D341Med (cell line): Measurements from ENCODE around the gene CHD8.
"Not testable (repeated sequence)": the region's sequence is repeated elsewhere in the genome, so short reads cannot be mapped to it uniquely, and the experiment has no call there.

Experiments used
- DNase-seq: peaks from one replicate; pipeline ENCODE4 v3.0.0; 2012; ENCODE audit warnings: low spot score

Gene CHD8

GRCh38 chr14:21455912-21456667, at the start of gene CHD8:
Gene CHD8, minus strand, starts transcription at chr14:21456123. Its CDS starts 24,480 bp downstream, at chr14:21431643.
- DNase-seq: peak; percentile 97

- DNase-seq: no peak
Observed at GRCh38 chr14:21505012-21505553, 49.2 kb upstream of the CHD8 start.

GRCh38 chr14:21503376-21503775, 47.5 kb upstream of the CHD8 start:
- no peak for DNase-seq

DNA sequence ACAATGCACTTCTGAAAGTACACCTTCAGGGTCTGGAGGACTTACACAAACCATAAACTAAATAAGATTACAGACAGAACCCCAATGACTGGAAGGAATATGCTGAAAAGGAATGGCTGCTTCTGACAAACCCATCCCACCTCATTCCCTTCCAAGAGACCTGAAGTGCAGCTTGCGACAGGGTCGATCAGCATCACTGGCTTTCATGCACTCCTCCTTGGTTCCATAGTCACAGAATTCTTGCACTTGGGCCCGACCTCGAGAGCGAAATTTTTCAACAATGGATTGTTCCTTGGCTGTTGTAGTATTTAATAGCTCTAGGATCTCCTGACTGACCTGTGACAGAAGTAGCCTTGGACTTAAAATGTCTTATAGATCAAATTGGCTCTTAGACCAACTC, 45.6 kb upstream of the CHD8 start:
- no peak for DNase-seq

DNA sequence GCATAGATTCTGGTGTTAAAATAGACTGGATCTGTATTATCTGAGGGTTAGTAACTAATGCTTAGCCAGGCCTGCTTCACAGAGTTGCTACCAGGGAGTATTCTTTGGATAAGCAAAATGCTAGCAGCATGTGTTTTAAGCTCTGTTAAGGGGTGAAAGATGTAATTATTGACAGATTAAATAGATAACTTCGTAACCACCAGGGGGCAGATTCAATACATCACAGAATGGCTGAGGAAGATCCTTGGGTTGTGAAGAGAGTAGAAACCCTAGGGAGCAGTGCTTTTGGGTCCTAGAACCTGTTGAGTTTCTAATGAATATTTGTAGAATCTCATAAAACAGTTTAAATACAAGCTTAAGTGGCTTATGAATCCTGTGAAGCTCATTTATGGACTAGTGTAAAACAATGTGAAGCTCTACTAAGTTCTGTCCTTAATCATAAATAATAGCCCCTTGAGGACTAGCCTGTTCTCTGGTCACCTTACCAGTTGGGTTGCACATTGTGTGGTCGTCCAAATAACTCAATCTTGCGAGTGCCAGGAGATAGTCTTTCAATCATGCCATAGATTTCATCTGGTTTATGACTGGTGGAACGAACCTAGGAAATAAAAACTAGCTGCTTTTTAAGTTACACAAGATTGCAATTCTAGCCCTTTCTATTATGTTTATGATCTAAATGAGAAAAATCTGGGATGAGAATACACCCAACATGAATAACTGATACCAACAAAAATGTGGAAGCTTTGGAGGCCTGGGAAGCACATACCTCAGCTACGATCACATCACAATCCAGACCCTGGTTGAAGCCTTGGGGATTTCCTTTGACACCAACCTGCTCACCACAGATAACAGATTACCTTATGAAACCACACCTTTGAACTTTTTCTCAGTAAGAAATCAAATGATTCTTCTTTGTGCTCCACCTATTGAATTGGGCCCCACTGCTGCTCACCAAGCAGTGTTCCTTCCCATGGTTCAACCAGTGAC, 42.9 kb upstream of the CHD8 start:
- DNase-seq: peak; percentile 64

DNA sequence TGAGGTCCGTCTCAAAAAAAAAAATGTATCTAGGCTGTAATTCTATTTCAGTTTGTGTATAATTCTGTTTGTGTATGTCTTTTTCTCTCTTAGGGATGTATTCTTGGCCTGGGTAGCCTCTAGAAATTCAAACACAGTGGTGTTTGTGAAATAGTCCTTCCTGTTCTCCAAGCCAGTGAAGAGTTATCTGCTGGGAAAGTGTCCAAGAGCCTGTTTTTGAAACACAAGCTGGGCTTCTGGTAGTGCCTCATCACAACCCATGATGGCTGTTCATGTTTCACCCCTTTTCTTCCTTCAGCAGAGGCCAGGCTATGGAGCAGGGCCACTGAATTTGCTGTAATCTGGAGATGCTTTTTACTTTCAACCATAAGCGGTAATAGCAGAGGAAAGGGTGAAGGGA, 40.5 kb upstream of the CHD8 start:
- DNase-seq: no peak

DNA sequence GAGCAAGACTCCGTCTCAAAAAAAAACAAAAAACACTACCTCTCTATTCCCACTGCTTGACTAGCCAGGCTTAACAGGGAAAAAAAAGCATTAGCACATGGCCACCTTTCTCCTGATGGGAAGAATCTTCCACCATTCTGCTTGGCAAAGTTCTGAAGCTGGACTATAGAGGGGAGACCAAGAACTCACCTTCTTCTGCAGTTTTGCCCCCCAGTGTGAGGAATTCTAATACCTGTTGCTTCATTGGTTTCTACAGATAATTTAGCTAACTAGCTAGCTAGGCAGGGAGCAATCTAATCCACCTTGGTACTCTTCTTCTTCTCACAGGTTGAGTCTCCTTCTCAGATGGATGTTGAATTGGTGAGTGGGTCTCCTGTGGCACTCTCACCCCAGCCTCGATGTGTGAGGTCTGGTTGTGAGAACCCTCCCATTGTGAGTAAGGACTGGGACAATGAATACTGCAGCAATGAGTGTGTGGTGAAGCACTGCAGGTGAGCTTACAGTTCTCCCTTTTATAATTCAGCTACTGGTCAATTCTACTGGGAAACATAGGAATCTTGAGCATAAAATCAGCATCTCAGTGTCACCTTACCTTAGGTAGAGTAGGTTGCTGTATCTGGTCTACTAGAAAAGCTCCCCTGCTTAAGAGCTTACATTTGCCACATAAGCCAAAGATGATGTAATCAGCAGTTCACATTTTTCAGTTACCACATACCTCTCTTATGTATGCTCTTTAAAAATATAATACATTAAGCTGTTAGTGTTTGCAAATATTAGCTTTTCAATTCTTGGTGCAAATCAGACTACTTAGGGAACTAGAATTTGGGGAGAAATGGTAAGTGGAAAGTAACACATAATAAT, 39.2 kb upstream of the CHD8 start:
- DNase-seq: no peak

GRCh38 chr14:21486640-21487087, 30.7 kb upstream of the CHD8 start:
- no peak for DNase-seq

GRCh38 chr14:21476925-21477681, 21.2 kb upstream of the CHD8 start, which contains the start of the genes RAB2B and TOX4:
Gene RAB2B, minus strand, starts transcription at chr14:21476959. Its CDS starts 87 bp downstream, at chr14:21476872.
Gene TOX4, plus strand, starts transcription at chr14:21477195. Its CDS starts 84 bp downstream, at chr14:21477279.
- DNase-seq: peak; percentile 94

- peak; percentile 86 for DNase-seq
Observed at GRCh38 chr14:21476523-21476924, 20.6 kb upstream of the CHD8 start.

- DNase-seq: no peak
Observed at GRCh38 chr14:21475767-21476522, 20.0 kb upstream of the CHD8 start.

GRCh38 chr14:21467616-21468015, 11.7 kb upstream of the CHD8 start:
- DNase-seq: no peak

DNA sequence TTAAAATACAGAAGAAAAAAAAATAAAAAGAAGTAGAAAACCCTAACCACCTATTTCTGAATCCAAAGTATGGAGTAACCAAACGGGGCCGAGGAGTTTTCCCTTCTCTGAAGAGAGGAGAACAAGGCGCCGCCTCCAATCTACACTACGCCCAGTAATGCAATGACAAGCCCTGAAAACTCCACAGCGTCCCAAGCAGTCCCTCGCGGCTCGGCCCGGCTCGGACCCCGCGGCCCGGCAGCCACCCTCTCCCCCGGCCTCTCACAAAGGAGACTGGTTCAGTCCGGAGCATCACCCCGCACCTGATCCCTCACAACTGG, 371 bp downstream of the CHD8 start:
- no peak for DNase-seq

DNA sequence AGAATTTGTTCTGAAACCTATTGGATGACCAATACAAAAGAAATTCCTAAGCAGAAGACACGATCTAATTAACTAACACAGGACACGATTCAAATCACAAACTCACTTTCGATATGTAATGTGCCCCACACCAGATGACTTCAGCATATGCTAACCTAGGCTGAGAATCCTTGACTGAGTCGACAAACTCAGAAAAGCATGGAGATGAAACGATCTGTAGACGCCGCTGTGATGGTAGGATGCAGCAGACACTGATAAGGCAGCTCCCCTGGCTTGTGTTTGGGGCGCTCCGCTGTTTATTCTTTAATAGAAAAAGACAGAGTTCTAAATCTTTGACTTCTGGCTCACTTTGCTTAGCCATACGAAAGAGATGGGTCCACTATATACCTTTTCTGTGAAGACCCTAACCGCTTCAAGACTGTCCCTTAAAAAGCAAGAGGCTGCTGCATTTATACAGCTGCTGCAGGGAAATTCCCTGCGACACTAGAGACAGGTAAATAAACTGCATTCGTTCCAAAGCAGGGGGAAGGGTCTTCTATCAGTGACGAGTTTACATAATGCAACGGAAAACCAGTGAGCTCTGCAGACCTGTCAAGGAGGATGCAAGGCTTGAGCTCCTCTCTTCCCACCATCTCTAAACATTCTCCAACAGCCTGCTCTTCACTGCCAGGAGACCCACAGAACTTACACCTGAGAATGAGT, 929 bp downstream of the CHD8 start:
- peak; percentile 16 for DNase-seq

DNA sequence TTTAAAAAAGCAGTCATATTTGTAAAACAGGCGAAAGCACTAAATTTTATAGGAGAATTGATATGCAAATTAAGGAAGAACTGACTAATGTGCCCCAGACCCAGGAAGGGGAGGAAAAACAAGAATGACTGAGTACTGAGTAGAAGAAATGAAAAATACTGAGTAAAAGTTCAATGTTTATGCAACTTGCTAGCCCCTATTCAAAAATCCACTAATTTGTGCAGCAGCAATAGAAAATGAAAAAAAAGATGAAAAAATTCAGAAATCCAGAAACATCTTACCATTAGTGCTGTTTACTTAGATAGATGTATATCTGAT, 6.1 kb downstream of the CHD8 start:
- DNase-seq: no peak

- not testable (repeated sequence) for DNase-seq
Observed at GRCh38 chr14:21442657-21443056, 13.3 kb downstream of the CHD8 start.

GRCh38 chr14:21440859-21441258, 15.1 kb downstream of the CHD8 start:
- no peak for DNase-seq

DNA sequence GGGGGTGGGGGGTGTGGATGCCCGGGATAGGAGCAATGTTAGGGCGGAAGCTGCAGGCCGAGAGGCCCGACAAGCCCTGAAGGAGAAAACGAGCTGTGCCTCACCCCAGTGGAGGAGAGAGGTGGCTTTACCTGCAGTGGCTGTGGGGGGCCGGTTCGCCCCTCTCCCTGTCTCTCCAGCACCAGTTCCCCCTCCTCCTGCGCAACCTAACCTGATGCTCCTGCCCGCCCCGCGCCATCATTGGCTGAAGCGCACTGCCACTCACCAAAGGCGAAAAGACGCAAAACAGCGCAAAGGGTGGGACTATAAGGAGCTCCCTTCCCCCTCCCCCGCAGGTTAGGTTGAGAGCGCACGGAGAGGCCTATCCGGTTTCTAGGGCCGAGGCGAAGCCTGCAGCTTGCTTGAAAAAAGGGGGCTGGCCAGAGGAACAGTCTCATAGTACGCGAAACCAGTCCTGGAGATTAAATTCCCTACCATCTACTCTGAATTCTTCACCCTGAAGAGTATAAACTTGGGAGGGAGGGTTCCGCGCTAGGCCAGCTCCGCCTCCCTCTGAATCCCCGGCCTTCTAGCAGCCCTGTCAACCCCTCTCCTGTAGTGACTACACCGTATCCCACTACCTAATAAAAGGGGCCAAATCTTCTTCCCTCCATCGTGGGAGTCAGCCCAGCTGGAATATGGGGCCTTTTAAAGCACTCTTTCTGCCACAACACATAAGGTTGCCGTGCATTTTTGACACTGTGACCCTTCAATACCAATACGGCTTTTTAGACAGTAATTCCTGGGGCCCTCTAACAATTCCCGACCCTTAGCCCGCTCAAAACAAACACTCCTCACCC, 18.6 kb downstream of the CHD8 start:
- DNase-seq: peak; percentile 96
